ENCODE results near the gene GALNTL6. TPM values are rescaled to one million over a fixed set of nuclear protein-coding genes. Genes with fewer than 3 reads are reported as not detected.

Gene GALNTL6
- total and polyA plus RNA-seq, 2 of the 4 experiments (the other 2 are of a cell fraction), result under 0.01 TPM; not detected in 1

DNA sequence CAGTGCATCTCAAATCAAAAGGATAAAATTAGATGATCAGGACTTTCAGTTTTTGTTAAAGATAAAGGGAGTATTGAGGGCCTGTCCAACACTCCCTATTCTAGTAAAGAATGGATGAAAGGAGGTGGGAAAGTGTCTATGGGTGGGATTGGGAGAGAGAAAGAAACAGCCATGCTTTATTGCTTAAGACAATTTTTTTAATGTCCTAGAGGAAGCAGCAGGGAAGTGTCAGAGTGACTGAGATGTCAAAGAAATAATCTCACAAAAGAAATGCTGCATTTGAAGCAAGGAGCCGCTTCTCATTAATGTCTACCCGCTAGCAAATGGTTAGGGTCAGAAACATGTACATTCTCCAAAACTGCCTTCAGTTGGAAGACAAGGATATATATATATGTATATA is 1238.0 kb downstream of the GALNTL6 start:
- Histone ChIP-seq H2AK9ac (replicated peaks; ENCODE audit: low read depth, low read length, poor library complexity) (no peak overlapping the region), H3K18ac (ENCODE audit: low read depth, low read length) (no peak overlapping the region), H3K4me3 (ENCODE audit: insufficient read depth, low read depth, low read length) (no peak overlapping the region), H2BK120ac (ENCODE audit: low read depth, low read length) (no peak overlapping the region), H3K36me3 (ENCODE audit: control insufficient read depth, insufficient read depth, low read length) (no peaks in the 10 kb centered on the region), H3K14ac (replicated peaks; ENCODE audit: low read depth, low read length) (no peak overlapping the region), H3K9me1 (ENCODE audit: insufficient read depth, low read length) (no peaks in the 10 kb centered on the region), H3K56ac (ENCODE audit: extremely low read depth, insufficient read depth, low read length) (no peak overlapping the region), H4K8ac (ENCODE audit: low read depth in 2 of 2, low read length in 2 of 2) (no peak overlapping the region), H4K91ac (ENCODE audit: insufficient read depth, low read depth, low read length) (no peak overlapping the region), H2AK5ac (ENCODE audit: low read depth, low read length) (no peak overlapping the region), H3K9ac (ENCODE audit: low read depth, low read length) (no peak overlapping the region), H2AFZ (replicated peaks; ENCODE audit: low read length, poor library complexity) (no peak overlapping the region), H3K27ac (ENCODE audit: insufficient read depth, low read length) (no peak overlapping the region), H2BK5ac (ENCODE audit: low read depth, low read length, poor library complexity, severe bottlenecking) (no peak overlapping the region), H4K20me1 (ENCODE audit: insufficient read depth, low read length) (no peaks in the 10 kb centered on the region), H3K9me3 (ENCODE audit: control insufficient read depth, insufficient read depth, low read length) (no peaks in the 10 kb centered on the region), H3K4me1 (ENCODE audit: control insufficient read depth, insufficient read depth, low read length) (no peaks in the 10 kb centered on the region), H3K4ac (ENCODE audit: low read depth, low read length) (no peak overlapping the region), H2BK20ac (ENCODE audit: low read depth, low read length) (no peak overlapping the region), H3K27me3 (ENCODE audit: control insufficient read depth, insufficient read depth, low read length) (no peaks in the 10 kb centered on the region), H3K23ac (ENCODE audit: low read depth, low read length) (no peak overlapping the region), H3K79me1 (ENCODE audit: low read depth in 1 of 2, low read length in 2 of 2) (no peaks in the 10 kb centered on the region), H3K4me2 (ENCODE audit: low read depth, low read length) (no peak overlapping the region), H4K5ac (ENCODE audit: low read depth, low read length) (no peak overlapping the region), H2BK15ac (ENCODE audit: low read depth, low read length) (no peak overlapping the region)
- no CpG with 5 or more reads among the region's 2 CpGs for WGBS, 2 experiments (ENCODE audit: extremely low coverage in 2 of 2, insufficient read length in 1 of 2)
- ChIA-PET POLR2A (ENCODE audit: unreplicated experiment) (no interaction called here), CTCF (no interaction called here)
- no TSS peak for BruUV-seq (replicated peaks)
- no peak for TF ChIP-seq MXI1 (IDR thresholded peaks at IDR 0.05; ENCODE audit: borderline replicate concordance, low read depth, low read length)
- no peak for TF ChIP-seq BHLHE40 (IDR thresholded peaks at IDR 0.05; ENCODE audit: low read depth, low read length)
- TF ChIP-seq, protein P1, sequence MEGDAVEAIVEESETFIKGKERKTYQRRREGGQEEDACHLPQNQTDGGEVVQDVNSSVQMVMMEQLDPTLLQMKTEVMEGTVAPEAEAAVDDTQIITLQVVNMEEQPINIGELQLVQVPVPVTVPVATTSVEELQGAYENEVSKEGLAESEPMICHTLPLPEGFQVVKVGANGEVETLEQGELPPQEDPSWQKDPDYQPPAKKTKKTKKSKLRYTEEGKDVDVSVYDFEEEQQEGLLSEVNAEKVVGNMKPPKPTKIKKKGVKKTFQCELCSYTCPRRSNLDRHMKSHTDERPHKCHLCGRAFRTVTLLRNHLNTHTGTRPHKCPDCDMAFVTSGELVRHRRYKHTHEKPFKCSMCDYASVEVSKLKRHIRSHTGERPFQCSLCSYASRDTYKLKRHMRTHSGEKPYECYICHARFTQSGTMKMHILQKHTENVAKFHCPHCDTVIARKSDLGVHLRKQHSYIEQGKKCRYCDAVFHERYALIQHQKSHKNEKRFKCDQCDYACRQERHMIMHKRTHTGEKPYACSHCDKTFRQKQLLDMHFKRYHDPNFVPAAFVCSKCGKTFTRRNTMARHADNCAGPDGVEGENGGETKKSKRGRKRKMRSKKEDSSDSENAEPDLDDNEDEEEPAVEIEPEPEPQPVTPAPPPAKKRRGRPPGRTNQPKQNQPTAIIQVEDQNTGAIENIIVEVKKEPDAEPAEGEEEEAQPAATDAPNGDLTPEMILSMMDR (conservative IDR thresholded peaks at IDR 0.05; ENCODE audit: low read depth, low read length), result no peak
- TF ChIP-seq CEBPB (IDR thresholded peaks at IDR 0.05; ENCODE audit: low read depth, low read length), result no peak
- ATAC-seq (ENCODE audit: low read depth) (no peak), DNase-seq (no peak)
- dilution Hi-C loops (cut with HindIII; ENCODE audit: low sequenced_read_pairs, unreplicated experiment), result no loop called here
- intact Hi-C loops (cut with micrococcal nuclease), result no loop called here
- in situ Hi-C loops (cut with MboI; ENCODE audit: low sequenced_read_pairs), result no loop called here
